GM19455 (cell line): Measurements from ENCODE around the gene CHST8.
"Not testable (repeated sequence)": the region's sequence is repeated elsewhere in the genome, so short reads cannot be mapped to it uniquely, and the experiment has no call there.

Experiments
- ATAC-seq: cut with Tn5 transposase; IDR thresholded peaks from one replicate; pipeline ENCODE4 v1.9.1; 2021; ENCODE audit not compliant: unreplicated experiment

Gene CHST8

DNA sequence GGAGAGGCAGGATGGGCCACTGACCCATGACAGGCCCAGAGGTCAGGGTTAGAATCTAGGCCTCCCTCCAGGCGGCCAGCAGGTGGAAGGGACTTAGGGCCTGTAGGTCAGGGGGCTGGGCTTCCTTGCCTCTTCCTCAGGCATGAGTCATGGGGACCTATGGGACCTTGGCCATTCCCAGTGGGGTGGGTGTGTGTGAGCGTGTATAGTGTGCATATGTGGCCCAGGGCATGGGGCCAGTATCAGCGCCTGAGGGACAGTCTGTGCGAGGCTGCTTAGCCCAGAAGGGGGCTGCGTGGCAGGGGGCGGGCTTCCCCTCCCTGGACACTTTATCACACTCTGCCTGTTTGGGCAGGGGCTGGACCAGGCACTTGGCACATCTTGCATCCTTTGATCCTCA lies 188.2 kb downstream of the CHST8 start:
- no peak for ATAC-seq

DNA sequence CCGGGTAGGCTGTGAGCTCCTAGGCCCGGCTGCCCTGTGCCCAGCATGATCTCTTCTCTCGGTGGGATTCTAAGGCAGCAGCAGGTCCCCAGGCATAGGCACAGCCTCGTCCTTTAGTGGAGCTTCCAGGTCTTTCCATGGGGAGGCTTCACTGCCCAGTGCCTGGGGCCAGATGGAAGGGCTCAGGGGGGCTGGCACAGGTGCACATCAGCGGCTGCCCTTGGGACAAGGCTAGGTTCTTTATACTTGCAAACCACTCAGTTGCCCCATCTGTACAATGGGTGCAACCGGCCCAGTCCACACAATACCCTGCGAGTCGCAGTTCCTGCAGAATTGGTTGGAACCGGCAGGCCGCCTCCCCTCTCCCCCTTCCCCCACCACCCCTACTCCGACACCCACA lies 189.1 kb downstream of the CHST8 start:
- no peak for ATAC-seq

DNA sequence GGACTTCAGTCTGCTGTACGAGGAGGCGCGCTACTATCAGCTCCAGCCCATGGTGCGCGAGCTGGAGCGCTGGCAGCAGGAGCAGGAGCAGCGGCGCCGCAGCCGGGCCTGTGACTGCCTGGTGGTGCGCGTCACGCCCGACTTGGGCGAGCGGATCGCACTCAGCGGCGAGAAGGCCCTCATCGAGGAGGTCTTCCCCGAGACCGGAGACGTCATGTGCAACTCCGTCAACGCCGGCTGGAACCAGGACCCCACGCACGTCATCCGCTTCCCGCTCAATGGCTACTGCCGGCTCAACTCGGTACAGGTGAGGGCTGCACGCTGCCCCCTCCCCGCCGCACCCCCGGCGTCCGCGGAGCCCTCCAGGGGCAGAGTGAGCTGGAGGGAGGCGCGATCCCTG lies 189.5 kb downstream of the CHST8 start:
- no peak for ATAC-seq

DNA sequence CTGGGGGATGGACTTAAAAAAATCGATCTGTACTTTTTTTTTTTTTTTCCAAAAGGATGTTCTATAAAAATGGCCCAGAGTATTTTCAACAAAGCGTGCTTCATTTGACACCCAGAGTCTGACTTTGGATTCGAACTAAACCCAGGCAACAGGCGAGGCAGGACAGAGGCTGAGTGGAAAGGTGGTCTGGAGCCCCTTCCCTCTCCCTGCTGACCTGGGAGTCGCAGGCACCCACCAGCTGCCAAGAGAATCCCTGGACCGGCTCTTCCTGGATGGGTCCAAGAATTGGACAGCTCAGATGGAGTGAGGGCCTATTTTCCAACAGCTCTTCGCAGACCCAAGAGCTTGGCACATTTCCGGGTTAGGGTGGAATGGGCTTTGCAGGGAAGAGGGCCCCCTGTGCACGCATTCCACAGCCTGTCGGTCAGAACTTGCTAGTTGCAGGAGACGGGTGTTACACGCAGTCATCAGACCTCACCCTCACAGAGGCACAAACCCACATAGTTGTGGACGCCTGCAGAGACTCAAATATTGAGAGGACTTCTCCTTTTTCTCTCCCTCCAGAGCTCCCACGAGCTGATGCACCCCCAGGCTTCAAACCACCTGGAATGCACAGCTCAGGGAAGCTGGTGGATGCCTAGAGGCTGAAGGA lies 190.1 kb downstream of the CHST8 start:
- ATAC-seq = no peak

DNA sequence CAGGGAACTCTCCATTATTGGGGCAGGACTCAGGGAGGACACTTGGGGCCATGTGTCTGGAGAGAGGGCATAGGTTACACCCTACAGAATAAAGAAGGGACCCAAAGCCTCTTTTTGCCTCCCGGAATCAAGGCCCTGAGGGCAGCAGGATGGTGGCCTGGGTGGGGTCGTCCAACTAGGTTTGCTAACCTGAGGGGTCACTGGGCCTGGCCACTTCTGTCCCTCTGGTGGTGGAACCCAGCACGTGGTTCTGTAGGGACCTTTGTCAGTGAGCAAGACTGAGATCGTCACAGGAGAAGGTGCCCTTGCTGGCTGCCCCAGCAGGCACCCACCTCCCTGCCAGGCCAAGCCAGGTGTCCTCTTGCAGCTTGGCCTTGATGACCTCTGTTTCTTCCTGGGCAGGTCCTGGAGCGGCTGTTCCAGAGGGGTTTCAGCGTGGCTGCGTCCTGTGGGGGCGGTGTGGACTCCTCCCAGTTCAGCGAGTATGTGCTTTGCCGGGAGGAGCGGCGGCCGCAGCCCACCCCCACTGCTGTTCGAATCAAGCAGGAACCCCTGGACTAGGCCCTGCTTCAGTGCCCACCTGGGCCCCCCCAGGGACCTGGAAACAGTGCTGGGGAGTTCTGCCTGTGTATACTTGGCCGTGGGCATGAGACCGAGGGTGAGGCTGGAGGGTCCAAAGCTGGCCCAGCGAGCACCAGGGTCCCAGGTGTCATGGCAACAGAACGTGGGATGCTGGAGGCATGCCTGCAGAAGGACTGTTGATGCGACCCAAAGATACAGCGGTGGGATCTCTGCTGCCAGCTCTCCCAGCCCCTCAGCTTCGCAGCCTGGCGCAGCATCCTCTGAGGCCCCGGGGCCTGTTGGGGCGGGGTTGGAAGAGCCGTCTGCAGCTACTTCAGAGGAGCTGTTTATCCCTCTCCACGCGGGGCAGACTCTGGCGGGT lies 190.9 kb downstream of the CHST8 start:
- ATAC-seq = no peak

DNA sequence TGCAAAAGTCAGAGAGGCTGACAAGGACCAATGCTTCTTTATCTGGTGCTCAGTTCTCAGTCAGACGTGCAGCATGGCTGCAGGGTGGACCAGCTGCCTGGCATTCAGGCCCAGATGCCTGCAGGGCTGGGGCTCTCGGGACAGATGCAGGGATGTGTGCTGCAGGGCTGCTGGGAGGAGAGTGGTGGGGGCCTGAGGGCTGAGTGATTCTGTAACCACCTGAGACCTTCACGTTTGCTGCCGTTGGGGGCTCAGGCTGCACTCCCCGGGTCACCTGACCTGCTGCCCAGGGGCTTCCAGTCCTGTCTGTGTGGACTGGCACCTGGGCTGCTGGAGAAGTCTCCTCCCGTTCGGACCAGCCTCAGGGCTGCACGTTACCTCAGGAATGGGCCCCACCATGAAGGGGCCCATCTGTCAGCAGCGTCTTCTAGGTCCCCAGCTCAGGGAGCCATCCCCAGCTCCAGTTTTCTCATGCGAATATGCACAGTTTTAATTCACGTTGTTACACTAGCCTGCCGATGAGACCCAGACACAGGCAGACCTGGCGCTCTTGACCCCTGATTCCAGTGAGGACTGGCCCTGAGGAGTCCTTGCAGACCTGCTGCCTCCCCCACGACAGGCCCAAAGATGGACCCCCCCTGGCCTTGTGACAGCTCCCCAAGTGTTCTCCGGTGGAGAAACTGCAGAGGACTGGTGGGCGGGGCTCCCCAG lies 191.8 kb downstream of the CHST8 start:
- no peak for ATAC-seq

DNA sequence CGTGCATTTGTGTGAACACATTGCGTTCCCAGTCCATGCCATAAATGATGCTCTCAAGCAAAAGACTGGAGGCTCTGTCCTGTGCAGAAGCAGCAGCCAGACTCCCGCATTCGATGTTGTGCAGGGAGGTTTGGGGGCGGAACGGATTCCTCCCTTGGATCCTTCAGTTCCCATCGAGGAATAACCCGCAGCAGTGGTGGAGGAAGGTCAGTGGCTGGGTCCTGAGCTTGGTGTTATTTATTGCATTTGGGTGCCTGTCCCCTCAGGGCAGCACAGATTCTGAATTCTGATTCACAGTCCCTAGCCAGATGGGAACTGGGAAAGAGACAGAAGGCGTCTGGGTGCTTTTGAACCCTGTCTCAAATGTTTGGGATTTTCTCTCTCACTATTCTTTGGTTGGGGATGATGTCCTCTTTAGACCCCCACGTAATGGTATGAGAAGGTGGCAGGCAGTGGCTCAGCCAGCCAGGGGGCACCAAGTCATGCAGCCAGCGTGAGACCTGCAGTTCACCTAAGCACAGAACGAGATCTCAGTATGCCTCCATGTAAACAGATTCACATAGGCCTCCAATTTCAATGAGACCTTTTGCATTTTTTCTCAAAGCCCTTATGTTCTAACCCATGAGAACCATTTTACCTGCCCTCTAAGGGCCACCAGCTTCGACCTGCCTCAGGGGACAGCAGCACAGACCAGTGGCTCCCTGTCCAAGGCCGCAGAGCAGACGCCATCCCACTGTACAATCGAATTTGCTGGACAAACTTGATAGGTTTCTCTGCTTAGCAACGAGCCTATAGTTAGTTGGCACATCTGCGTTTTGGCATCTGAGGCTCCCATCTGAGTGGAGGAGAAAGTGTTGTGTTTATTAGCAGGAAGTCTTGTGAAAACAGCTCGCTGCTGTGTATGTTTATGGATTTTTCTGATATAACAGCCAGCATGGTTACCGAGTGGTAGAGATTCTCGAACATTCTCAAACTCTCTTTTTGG lies 192.7 kb downstream of the CHST8 start:
- ATAC-seq = no peak

DNA sequence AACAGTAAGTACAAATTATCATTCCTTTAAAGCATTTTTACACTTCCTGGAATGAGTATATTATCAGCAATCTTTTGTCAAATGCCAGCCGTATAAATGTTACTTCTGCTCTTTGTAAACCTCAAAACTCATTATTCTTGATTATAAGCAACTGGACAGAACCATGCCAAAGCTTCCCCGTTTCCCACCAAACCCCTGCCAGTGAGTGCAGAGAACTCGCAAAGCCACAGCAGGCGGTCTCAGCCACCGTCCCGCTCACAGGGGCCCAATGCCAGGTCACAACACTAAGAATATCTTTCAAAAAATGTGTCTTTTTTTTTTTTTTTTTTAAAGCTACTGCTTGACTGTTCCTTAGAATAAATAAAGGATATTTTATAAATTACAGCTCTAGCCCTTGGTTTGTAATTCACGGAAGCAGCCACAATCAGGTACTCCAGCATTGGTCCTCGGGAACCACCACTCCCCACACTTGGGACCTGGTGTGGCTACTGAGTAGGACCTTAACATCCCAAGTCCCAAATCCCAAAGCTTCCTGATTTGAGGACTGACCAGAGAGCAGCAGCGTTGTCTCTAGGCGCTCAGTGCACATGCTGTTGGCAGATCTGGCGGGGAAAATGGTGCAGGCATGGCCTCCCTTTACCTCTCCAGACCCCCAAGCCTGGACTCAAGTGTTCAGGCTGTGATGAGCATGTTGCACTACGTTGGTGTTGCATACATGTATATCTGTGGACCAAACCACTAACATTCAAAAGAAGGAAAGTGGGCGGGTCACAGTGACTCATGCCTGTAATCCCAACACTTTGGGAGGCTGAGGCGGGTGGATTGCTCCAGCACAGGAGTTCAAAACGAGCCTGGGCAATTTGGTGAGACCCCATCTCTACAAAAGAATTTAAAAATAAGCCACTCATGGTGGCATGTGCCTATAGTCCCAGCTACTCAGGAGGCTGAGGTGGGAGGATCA lies 193.9 kb downstream of the CHST8 start:
- no peak for ATAC-seq

DNA sequence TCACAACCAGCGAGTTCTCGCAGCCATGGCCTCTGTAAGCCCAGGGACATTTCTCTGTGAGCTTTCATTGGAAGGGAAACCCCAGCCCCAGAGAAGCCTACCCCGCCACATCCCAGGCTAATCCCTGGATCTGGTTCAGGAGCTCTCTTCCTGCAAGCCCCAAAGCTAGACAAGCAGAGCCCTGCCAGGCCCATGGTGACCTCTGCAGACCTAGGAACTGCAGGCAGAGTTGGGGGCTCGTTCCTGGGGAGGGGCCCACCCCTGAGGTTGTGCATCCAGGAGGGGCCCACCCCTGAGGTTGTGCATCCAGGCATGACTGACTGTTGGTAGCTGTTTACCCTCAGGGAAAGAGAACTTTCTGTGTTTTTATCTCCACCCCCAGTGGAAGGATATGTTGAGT lies 196.7 kb downstream of the CHST8 start:
- ATAC-seq = no peak

DNA sequence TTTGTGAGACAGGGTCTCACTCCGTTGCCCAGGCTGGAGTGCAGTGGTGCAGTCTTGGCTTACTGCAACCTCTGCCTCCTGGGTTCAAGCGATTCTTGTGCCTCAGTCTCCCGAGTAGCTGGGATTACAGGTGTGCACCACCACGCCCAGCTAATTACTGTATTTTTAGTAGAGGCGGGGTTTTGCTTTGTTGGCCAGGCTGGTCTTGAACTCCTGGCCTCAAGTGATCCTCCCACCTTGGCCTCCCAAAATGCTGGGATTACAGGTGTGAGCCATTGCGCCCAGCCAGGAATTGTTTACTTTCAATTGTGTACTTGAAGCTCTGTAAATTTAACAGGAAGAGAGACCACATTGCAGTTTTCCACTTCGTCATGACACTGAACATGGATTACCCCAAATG lies 197.3 kb downstream of the CHST8 start:
- not testable (repeated sequence) for ATAC-seq

DNA sequence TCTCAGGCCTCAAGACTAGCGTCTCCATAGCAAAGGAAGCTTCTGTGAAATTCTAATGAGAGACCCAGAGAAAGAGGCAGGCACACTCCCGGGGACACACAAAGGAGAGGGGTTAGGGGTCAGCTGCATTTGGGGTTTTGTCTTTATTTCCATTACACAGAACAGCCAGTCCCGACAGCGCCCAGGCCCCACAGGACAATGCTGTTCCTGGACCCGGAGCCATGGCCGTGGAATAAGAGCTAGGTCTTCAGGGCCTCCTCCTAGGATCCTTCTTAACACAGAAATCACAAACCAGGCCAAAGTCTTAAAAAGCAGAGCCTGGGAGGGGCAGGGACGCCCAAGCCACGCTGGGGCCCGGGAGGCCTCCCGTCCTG lies 197.7 kb downstream of the CHST8 start:
- ATAC-seq = no peak

DNA sequence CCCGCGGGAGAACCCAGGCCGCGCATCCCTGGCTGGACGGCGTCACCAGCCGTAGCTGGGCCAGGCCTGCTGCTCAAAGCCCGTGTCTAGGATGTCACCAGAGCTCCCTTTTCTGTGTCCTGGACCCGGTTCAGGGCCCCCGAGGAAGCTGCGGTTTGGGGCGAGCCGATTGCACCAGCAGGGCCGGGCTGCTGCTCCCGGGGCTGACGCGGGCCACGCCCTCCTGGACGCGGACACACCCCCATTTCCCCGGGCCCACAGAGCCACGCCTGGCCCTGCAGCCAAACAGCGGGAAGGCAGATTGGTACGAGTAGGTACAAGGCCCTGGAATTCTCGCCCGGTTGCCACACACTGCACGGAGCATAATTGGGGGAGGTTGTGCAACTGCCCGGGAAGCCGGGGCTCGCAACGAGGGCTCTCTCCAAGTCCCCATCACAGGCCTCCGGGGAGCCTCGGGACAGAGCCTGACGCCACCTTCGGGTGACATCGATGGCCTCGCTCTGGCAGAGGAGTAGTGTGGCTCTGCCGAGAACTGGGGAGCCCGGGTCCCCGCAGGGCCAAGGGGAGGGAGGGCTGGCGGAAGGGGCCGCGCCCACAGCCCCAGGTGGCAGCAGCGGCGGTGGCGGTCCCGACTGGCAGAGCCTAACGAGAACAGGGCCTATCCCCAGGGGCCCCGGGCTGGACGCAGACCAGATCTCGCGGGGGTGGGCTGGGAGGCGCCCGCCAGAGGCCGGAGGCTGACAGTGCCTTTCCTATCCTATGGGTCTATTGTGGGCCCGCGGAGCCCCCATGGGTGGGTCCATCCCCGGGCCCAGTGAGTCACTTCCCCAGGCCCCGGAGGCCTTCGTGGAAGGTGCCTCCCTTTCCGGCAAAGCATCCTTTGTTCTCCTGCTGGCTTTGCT lies 198.4 kb downstream of the CHST8 start:
- ATAC-seq = no peak

DNA sequence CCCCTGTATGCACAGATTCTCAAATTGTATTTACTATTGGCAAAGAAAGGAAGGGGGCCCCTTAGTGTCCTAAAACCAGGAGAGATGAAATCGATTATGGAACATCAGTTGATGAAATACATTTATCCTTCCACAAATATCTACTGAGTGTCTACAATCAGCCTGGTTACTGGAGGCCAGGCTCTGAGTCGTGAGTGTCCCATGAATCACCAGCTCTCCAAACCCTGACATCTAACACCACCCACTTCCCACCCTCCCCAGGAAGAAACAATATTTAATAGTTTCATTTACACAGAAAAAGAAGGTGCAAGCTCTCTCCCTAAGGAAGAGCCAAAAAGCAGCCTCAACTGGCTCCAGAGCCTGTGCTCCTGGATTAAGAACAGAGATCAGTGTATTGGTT lies 200.1 kb downstream of the CHST8 start:
- ATAC-seq = no peak
